GM12872 (cell line): ENCODE data around the gene KRT86.

ENCODE experiments used
- TF ChIP-seq, protein P1 (sequence below): IDR thresholded peaks from 3 replicates; pipeline ENCODE4 v1.5.1; 2011; ENCODE audit warnings: low read depth, mild to moderate bottlenecking, low read length, moderate library complexity; ENCODE audit not compliant: insufficient read depth

The KRT86 gene

DNA sequence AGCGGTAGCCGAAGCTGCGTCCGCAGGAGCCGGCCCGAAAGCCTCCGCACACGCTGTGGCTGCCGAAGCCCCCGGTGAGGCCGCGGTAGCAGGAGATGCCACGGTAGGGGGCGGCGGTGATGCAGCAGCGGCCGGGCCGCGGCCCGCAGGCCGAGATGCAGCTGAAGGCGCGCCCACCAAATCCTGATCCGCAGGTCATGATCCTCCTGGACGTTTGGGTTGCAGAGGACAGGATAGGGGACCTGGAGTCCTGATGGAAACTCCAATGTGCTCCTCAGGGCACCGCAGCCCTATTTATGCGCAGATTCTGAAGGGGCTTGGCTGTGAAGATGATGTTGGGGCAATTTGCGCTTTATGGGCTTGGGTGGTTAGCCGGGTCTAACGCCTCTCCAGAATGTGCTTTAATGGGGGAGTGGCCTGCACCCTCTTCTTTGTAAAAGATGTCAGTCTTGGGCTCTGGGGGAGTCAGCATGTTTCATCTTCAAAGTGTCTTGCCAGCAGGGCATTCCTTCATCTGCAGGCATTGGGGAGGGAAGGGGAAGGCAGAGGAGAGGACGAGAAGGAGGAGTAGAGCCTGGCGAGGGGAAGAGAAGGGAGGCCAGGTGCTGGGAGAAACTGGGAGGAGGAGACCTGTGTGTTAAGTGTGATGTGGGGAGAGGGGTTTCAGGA is 17.0 kb downstream of the KRT86 start, which contains the start of gene KRT81:
TSS of gene KRT81 (minus strand) at position 268 of the 669 bp plus-strand sequence. CDS start at position 199, 69 bp downstream.
- TF ChIP-seq, protein P1, sequence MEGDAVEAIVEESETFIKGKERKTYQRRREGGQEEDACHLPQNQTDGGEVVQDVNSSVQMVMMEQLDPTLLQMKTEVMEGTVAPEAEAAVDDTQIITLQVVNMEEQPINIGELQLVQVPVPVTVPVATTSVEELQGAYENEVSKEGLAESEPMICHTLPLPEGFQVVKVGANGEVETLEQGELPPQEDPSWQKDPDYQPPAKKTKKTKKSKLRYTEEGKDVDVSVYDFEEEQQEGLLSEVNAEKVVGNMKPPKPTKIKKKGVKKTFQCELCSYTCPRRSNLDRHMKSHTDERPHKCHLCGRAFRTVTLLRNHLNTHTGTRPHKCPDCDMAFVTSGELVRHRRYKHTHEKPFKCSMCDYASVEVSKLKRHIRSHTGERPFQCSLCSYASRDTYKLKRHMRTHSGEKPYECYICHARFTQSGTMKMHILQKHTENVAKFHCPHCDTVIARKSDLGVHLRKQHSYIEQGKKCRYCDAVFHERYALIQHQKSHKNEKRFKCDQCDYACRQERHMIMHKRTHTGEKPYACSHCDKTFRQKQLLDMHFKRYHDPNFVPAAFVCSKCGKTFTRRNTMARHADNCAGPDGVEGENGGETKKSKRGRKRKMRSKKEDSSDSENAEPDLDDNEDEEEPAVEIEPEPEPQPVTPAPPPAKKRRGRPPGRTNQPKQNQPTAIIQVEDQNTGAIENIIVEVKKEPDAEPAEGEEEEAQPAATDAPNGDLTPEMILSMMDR, result no peak

DNA sequence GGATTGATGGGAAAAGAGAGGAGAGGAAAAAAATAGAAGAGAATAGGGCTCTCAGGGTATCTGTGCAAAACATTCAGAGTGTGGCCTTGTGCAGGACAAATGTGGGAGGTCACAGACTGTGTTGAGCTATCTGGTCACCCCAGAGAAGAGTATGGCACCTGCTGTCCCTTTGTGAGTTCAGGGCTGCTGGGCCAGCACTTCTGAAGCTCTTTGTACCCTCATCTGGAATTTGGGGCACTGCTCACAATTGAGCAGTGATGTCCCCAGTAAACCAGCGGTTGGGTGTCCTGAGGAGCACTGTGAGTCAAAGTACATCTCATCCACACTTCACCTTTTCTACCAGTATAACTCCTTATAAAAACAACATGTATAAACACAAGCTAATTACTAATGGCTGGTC is 19.5 kb downstream of the KRT86 start:
- TF ChIP-seq, protein P1, result no peak

DNA sequence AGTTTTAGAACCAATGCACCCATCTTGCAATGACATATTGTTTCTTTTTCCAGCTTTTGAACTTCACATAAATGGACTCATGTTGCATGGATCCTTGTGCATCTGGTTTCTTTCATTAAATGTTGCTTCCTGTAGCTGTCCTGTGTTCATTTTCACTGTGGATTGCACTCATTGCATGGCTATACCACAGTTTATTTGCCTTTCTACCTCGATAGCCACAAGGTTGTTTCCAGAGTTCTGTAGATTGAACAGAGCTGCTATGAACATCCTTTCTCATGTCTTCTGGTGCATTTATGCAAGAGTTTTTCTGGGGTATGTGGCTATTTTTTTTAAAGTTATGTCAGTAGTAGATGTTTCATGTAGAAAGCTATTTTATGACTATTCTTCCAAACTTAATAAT is 20.4 kb downstream of the KRT86 start:
- TF ChIP-seq, protein P1, result no peak

DNA sequence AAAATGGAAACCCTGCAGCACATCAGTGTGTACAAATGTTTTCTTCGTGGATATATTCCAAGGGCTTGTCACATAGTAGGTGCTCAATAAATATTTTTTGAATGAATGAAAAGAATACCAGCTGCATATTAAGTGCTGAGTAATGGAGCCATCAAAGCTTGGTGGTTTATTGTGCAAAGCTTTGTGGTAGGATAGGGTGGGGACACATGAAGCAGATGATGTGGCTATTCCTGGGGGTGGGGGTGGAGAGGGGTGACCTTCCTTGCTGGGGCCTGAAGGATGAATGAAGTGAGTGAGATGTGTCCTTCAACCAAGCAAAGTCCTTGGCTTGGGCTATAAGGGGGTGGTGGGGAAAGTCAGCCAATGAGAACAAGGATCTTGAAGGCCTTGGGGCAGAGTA is 21.2 kb downstream of the KRT86 start:
- TF ChIP-seq, protein P1, result no peak

DNA sequence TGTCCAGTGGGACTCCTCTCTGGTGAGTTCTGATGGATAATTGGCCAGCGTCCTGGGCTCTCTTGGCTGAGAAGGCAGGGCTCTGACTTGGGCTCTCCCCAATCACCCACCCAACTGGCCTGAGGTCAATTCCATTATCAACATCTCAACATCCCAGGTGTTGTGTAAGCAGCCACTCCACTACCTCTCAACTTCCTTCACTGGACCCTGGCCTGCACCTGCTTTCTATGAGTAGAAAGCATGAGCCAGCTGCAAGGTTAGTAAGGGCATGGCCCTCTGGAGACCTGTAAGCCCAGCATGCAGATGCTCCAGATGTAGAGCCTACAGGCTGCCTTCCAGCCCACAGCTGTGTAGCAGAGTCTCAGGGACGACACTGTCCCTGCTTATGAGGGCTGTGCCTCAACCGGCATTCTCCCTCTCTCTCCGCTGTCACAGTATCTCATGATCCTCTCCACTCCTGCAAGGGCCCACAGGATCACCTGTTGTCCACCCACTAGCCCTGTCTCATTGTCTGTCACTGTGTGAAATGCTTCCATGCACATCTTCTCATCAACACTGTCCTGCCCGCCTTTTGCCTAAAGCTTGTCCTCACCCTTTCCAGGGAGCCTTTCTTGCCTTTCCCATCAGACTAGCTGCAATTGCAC is 22.2 kb downstream of the KRT86 start:
- TF ChIP-seq, protein P1, result no peak

DNA sequence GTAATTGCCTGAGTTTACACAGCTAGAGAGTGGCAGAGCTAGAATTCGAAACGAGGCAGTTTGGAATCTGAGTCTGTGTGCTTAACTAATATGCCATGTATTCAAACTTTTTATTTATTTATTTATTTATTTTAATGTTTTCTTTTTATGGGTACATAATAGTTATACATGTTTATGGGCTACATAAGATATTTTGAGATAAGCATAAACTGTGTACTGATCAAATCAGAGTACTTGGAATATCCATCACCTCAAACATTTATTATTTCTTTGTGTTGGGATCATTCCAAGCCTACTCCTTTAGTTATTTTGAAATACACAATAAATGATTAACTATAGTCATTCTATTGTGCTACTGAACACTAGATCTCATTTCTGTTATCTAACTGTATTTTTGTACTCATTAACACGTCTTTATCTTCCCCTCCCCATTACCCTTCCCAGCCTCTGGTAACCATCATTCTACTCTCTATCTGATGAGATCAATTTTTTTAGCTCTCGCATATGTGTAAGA is 24.3 kb downstream of the KRT86 start:
- TF ChIP-seq, protein P1, result no peak

DNA sequence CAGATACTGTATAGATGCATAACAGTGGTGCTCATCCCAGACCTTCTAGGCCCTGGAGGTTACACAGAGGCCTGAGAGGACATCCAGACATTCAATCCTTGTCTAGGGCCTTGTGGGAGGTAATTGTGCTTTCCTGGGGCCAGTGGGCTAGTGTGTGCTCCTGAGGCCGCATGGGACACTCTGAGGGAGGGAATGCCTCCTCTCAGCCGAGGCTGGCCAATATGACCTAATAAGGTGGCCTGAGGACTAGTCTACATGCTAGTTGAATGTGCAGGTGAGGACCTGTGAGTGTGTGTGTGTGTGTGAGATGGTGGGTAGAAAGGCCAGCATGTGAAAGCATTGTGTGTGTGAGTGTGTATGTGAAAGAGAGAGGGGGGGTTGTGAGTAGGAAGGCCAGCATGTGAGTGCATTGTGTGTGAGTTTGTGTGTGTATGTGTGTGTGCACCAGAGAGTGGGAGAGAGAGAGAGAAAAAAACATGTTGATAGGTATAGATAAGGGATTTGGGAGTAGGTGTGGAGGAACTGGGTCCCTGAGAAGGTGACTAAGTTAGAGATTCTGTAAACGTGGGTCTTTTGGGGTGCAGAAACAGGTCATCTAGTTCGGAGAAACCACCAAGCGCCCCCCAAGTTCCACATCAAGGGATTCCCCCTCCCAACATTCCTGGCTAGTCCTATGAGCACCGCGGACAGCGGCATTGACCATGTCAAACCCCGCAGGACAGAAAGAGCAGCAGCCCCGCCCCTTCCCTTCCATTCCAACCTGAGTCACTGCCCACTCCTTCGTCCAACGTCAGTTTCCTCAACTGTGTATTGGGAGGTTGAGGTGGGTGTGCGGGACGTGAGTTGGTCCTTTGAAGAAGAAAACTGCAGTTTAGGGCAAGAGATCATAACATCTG is 26.6 kb downstream of the KRT86 start:
- TF ChIP-seq, protein P1, result no peak
